Measurements from ENCODE around the gene ZNF564.

GRCh38 chr19:12581100-12581499, 29.8 kb upstream of the ZNF564 start:
- TF ChIP-seq TCF3 (IDR thresholded peaks at IDR 0.05; ENCODE audit: borderline replicate concordance, insufficient read depth, low read depth, low read length) (no peak), CTCF (IDR thresholded peaks at IDR 0.05 in 2 of 3, conservative IDR thresholded peaks at IDR 0.05 in 1 of 3; ENCODE audit: control insufficient read depth in 2 of 3, extremely low read depth in 1 of 3, insufficient read depth in 1 of 3, low read depth in 3 of 3, low read length in 3 of 3) (no peak), FOXK2 (IDR thresholded peaks at IDR 0.05) (no peak), MAX (IDR thresholded peaks at IDR 0.05; ENCODE audit: low read depth, low read length) (no peak), REST (IDR thresholded peaks at IDR 0.05; ENCODE audit: low read depth, low read length) (no peak), CHD4 (IDR thresholded peaks at IDR 0.05) (no peak), TAF1 (IDR thresholded peaks at IDR 0.05; ENCODE audit: borderline replicate concordance, low read depth, low read length) (no peak), EP300 (IDR thresholded peaks at IDR 0.05; ENCODE audit: borderline replicate concordance in 1 of 2, control insufficient read depth in 1 of 2, low read depth in 2 of 2, low read length in 2 of 2) (no peak), ZBTB33 (IDR thresholded peaks at IDR 0.05) (no peak), YY1 (IDR thresholded peaks at IDR 0.05; ENCODE audit: low read depth, low read length) (no peak), E2F8 (IDR thresholded peaks at IDR 0.05; ENCODE audit: low read depth, partially characterized antibody) (no peak)

Data from GM12878 (cell line).